Keratinocyte (primary cell): ENCODE data around the gene GRK5. TPM values are rescaled to one million over a fixed set of nuclear protein-coding genes. Genes with fewer than 3 reads are reported as not detected.

ENCODE experiments used
- DNase-seq: peaks from one replicate; pipeline ENCODE4 v3.0.0-alpha.2; 2011; ENCODE audit warnings: low read depth, missing footprints, low spot score
- FAIRE-seq: peaks from 2 replicates; lab custom pipeline; 2011; peaks lifted over from hg19 to GRCh38; lab: Jason Lieb, UNC
- H2AFZ ChIP-seq: 2 replicates; pipeline ENCODE4 v1.6.0; 2012; ENCODE audit warnings: low read length, control low read depth, inconsistent platforms; ENCODE audit not compliant: control insufficient read depth
- H3K27ac ChIP-seq: 2 replicates; pipeline ENCODE4 v1.5.1; 2011; ENCODE audit warnings: low read length; ENCODE audit not compliant: control insufficient read depth, insufficient read depth
- H3K27me3 ChIP-seq: 3 replicates; pipeline ENCODE4 v1.6.0; 2011; ENCODE audit warnings: low read length; ENCODE audit not compliant: control insufficient read depth, insufficient read depth; ENCODE audit errors: extremely low read depth
- H3K36me3 ChIP-seq, 2 experiments: 2 replicates in 1 of 2; 3 replicates in 1 of 2; pipeline ENCODE4 v1.5.1; 2011; ENCODE audit warnings: low read length in 2 of 2, mild to moderate bottlenecking in 1 of 2; ENCODE audit not compliant: control insufficient read depth in 2 of 2, insufficient read depth in 2 of 2; ENCODE audit errors: extremely low read depth in 1 of 2
- H3K4me1 ChIP-seq: 3 replicates; pipeline ENCODE4 v1.5.1; 2011; ENCODE audit warnings: low read length; ENCODE audit not compliant: control insufficient read depth, insufficient read depth; ENCODE audit errors: extremely low read depth
- H3K4me2 ChIP-seq: 3 replicates; pipeline ENCODE4 v1.6.0; 2011; ENCODE audit warnings: low read depth, low read length; ENCODE audit not compliant: control insufficient read depth, insufficient read depth; ENCODE audit errors: extremely low read depth
- H3K4me3 ChIP-seq, 3 experiments: fragments of 200-600 bp in 1 of 3; sonication (generic) in 1 of 3; 2 replicates in 2 of 3; 3 replicates in 1 of 3; pipeline ENCODE4 v1.5.1; 2011 to 2016; ENCODE audit warnings: low read length in 3 of 3, mild to moderate bottlenecking in 3 of 3, control low read depth in 2 of 3, inconsistent platforms in 1 of 3, low read depth in 1 of 3, mixed read lengths in 1 of 3, mixed run types in 1 of 3, moderate library complexity in 1 of 3; ENCODE audit not compliant: control insufficient read depth in 2 of 3, insufficient read depth in 2 of 3; ENCODE audit errors: extremely low read depth in 1 of 3
- H3K79me2 ChIP-seq: 2 replicates; pipeline ENCODE4 v1.6.0; 2012; ENCODE audit warnings: low read length; ENCODE audit not compliant: control insufficient read depth, insufficient read depth
- H3K9ac ChIP-seq: 3 replicates; pipeline ENCODE4 v1.6.0; 2011; ENCODE audit warnings: low read length; ENCODE audit not compliant: control insufficient read depth, insufficient read depth; ENCODE audit errors: extremely low read depth
- H3K9me1 ChIP-seq: 3 replicates; pipeline ENCODE4 v1.6.0; 2011; ENCODE audit warnings: low read length; ENCODE audit not compliant: control insufficient read depth, insufficient read depth; ENCODE audit errors: extremely low read depth
- H3K9me3 ChIP-seq: 2 replicates; pipeline ENCODE4 v1.5.1; 2012; ENCODE audit warnings: low read depth, low read length; ENCODE audit not compliant: control insufficient read depth
- H4K20me1 ChIP-seq: 3 replicates; pipeline ENCODE4 v1.6.0; 2011; ENCODE audit warnings: low read length; ENCODE audit not compliant: control insufficient read depth, insufficient read depth; ENCODE audit errors: extremely low read depth
- CTCF ChIP-seq, 3 experiments: IDR thresholded peaks in 1 of 3; conservative IDR thresholded peaks in 1 of 3; optimal IDR thresholded peaks in 1 of 3; 2 replicates in 2 of 3; 3 replicates in 1 of 3; pipeline versions ENCODE3 to v1.5.1; 2011; ENCODE audit warnings: low read length in 3 of 3, mild to moderate bottlenecking in 3 of 3, moderate library complexity in 2 of 3, control low read depth in 1 of 3, inconsistent platforms in 1 of 3; ENCODE audit not compliant: insufficient read depth in 2 of 3; ENCODE audit errors: extremely low read depth in 1 of 3
- EZH2 ChIP-seq: IDR thresholded peaks from one replicate; pipeline ENCODE4 v1.6.1; 2012; ENCODE audit warnings: inconsistent platforms, mild to moderate bottlenecking, low read length, moderate library complexity
- dilution Hi-C: fragments of 300-500 bp; cut with MboI; formaldehyde crosslinking; loops from one replicate; pipeline ENCODE4 v1.7.0; 2020; ENCODE audit warnings: low sequenced_read_pairs; ENCODE audit not compliant: extremely low pct_ligation_motif_present
- polyA plus RNA-seq, 5 experiments: library from polyadenylated mRNA; depleted of rRNA in 3 of 5; stranded (reverse) in 3 of 5; stranded (forward) in 1 of 5; unstranded in 1 of 5; fragments of >200 nt; gene quantifications; 1 replicate in 1 of 5; 2 replicates in 3 of 5; 3 replicates in 1 of 5; pipeline versions ENCODE4 v1.2.1 to v1.2.3, GENCODE V29; 2011 to 2012; ENCODE audit warnings: missing spikeins in 2 of 5, low read depth in 1 of 5, low replicate concordance in 1 of 5

The GRK5 gene
- polyA plus RNA-seq, 1 donor (not counting 4 experiments of a cell fraction or from before 2014, with no cell fraction given) = 7.6 TPM

DNA sequence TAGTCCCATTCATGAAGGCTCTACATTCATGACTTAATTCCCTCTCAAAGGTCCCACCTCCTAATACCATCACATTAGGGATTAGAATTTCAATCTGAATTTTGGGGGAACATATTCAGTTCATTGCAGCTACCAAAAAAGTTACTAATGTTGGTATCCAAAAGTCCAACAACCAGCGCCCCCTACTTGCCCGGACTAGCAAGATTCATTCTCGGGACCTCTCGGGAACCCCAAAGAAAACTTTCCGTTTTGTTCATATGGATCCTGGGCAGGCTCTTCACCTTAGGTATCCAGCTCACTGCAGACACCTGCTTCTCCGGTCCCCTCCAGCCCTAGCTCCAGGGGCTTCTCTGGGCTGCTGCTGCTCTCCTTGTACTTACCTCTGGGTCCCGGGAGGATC lies 8.9 kb upstream of the GRK5 start:
- FAIRE-seq (no peak), DNase-seq (no peak)
- Histone ChIP-seq H3K36me3 (no peaks in the 10 kb centered on the region), H3K79me2 (no peaks in the 10 kb centered on the region), H3K27ac (peak overlapping the region; percentile 57), H3K4me1 (peaks cover 43% of the 10 kb centered on the region), H3K4me3 (peak overlapping the region in 2 of 3 experiments; percentile 4 to 14), H4K20me1 (no peaks in the 10 kb centered on the region), H2AFZ (no peak overlapping the region), H3K9ac (no peak overlapping the region), H3K9me3 (no peaks in the 10 kb centered on the region), H3K27me3 (no peaks in the 10 kb centered on the region), H3K9me1 (no peaks in the 10 kb centered on the region), H3K4me2 (peak overlapping the region; percentile 70)
- no peak for TF ChIP-seq EZH2
- TF ChIP-seq CTCF (optimal IDR thresholded peaks at IDR 0.05 in 1 of 3, IDR thresholded peaks at IDR 0.05 in 1 of 3, conservative IDR thresholded peaks at IDR 0.05 in 1 of 3; ENCODE audit: extremely low read depth in 1 of 3, insufficient read depth in 2 of 3, low read length in 3 of 3) = peak; percentile 19 to 52 (median 44)
- dilution Hi-C loops = no loop called here

DNA sequence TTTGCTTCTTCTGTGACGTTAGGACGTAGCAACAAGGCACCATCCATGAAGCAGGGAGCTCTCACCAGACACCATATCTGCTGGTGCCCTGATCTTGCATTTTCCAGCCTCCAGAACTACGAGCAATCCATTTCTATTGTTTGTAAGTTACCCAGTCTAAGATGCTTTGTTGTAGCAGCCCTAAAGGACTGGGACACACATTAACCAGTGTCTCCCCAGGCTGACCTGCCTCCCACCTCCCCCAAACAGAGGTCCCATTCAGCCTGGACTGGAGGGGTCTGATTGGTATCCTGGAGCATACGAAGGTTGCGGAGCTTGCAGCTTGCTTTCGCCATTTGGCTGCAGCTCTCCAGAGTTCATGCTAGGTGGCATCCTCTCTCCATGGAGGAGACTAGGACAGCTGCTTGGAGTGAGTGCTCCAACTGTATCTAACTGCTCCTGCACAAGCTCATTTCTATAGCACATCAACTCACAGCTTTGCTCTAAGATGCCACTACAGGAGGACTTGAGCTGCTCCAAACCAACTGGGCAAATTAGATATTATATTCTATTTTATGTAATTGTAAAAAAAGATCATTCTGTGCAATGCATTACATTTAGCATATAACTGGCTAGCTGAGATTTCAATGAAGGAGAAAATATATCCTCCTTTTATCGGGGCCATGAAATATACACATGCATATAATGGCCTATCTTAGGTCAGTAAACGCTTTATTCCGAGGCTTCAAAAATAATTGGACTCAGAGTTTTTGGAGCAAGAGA lies 8.0 kb upstream of the GRK5 start:
- FAIRE-seq = peak; percentile 85
- Histone ChIP-seq H3K36me3 (no peaks in the 10 kb centered on the region), H2AFZ (no peak overlapping the region), H3K4me1 (peaks cover 46% of the 10 kb centered on the region), H4K20me1 (no peaks in the 10 kb centered on the region), H3K4me3 (no peak overlapping the region), H3K9me3 (no peaks in the 10 kb centered on the region), H3K4me2 (no peak overlapping the region), H3K27me3 (no peaks in the 10 kb centered on the region), H3K79me2 (no peaks in the 10 kb centered on the region), H3K9ac (no peak overlapping the region), H3K27ac (no peak overlapping the region), H3K9me1 (no peaks in the 10 kb centered on the region)
- TF ChIP-seq CTCF (optimal IDR thresholded peaks at IDR 0.05 in 1 of 3, IDR thresholded peaks at IDR 0.05 in 1 of 3, conservative IDR thresholded peaks at IDR 0.05 in 1 of 3; ENCODE audit: extremely low read depth in 1 of 3, insufficient read depth in 2 of 3, low read length in 3 of 3) = peak; percentile 79 to 96 (median 82)
- TF ChIP-seq EZH2 = no peak
- dilution Hi-C loops = no loop called here
- DNase-seq = no peak
